ENCODE data around the gene BCL11A.

GRCh38 chr2:60474301-60474700, 79.2 kb downstream of the BCL11A start:
- TF ChIP-seq CTCF (IDR thresholded peaks at IDR 0.05; ENCODE audit: insufficient read depth, low read depth, low read length) (no peak), EZH2 (IDR thresholded peaks at IDR 0.05; ENCODE audit: insufficient read depth, low read length) (no peak)
